ENCODE data around the gene ZNF19. TPM values are rescaled to one million over a fixed set of nuclear protein-coding genes. Genes with fewer than 3 reads are reported as not detected.

The ZNF19 gene
- total and polyA plus RNA-seq, 2 of the 8 experiments (the other 6 are each of a cell fraction or from before 2014, with no cell fraction given), result 1.5 to 3.5 TPM

DNA sequence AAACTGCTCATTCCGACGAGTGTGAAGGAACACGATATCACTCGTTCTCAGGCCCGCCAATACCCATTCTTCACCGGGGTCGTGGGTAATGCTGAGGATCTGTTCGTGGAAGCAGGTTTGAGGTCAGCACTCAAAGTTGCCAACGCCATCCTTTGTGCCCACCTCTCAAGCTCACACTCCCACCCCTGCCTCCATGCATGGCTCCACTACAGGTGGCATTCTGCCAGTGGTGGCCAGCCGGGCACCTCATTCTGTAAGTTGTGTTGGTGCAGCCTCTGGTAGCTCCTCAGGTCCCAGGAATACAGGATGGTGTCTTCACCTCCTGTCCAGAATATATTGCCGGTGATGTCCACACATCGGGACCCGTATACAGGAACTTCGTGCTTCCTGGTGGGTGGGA, 57.9 kb downstream of the ZNF19 start:
- 0 out of 7 replicates have a peak, but pooled peaks cover 0 to 3% (median 0%) of the 10 kb centered on the region in 4 experiments for H3K27me3 ChIP-seq (replicated peaks in 1 of 4; ENCODE audit: control insufficient read depth in 3 of 4, extremely low read depth in 1 of 4, insufficient read depth in 3 of 4, low read length in 3 of 4)
- no peak overlapping the region for H2BK15ac ChIP-seq (ENCODE audit: low read length)
- no peaks in the 10 kb centered on the region for H3K79me1 ChIP-seq (ENCODE audit: low read depth, low read length)
- no peak overlapping the region for H3K4me2 ChIP-seq (ENCODE audit: insufficient read depth in 1 of 2, low read depth in 2 of 2, low read length in 2 of 2)
- peaks cover 0 to 3% (median 0%) of the 10 kb centered on the region in 4 experiments; a peak in 1 of 7 replicates for H3K4me1 ChIP-seq (replicated peaks in 1 of 4; ENCODE audit: control insufficient read depth in 3 of 4, insufficient read depth in 4 of 4, low read length in 3 of 4)
- H4K91ac ChIP-seq (replicated peaks; ENCODE audit: insufficient read length, low read length), result no peak overlapping the region
- no peak overlapping the region for H3K14ac ChIP-seq (ENCODE audit: insufficient read length)
- H2BK120ac ChIP-seq (replicated peaks; ENCODE audit: low read depth, low read length), result no peak overlapping the region
- H2BK5ac ChIP-seq (ENCODE audit: low read depth, low read length), result no peak overlapping the region
- H2BK12ac ChIP-seq (ENCODE audit: low read depth, low read length), result no peak overlapping the region
- no peak for FAIRE-seq
- H3K27ac ChIP-seq (ENCODE audit: low read depth, low read length), result no peak overlapping the region
- H2AFZ ChIP-seq (ENCODE audit: low read length), result no peak overlapping the region
- H3K23ac ChIP-seq (ENCODE audit: insufficient read length), result no peak overlapping the region
- no peak overlapping the region for H3K4me3 ChIP-seq (ENCODE audit: extremely low read depth in 1 of 4, insufficient read depth in 2 of 4, low read depth in 3 of 4, low read length in 4 of 4)
- H3K79me2 ChIP-seq (ENCODE audit: control insufficient read depth in 1 of 2, insufficient read depth in 2 of 2, low read length in 2 of 2), result no peaks in the 10 kb centered on the region
- H3K9me3 ChIP-seq (ENCODE audit: insufficient read depth in 2 of 2, low read depth in 1 of 2, low read length in 1 of 2), result no peaks in the 10 kb centered on the region
- DNase-seq (ENCODE audit: low read depth in 1 of 2, low spot score in 2 of 2), result no peak
- no peaks in the 10 kb centered on the region for H4K20me1 ChIP-seq (replicated peaks in 1 of 2; ENCODE audit: control insufficient read depth in 1 of 2, insufficient read depth in 2 of 2, low read length in 2 of 2)
- no peak overlapping the region for H2BK20ac ChIP-seq (ENCODE audit: low read length)
- no peak overlapping the region for H4K5ac ChIP-seq (ENCODE audit: insufficient read length, low read depth, low read length)
- no peak overlapping the region for H3K18ac ChIP-seq (ENCODE audit: extremely low read depth, low read length)
- CTCF ChIA-PET (ENCODE audit: partially characterized antibody), result interaction anchor here (0.6 to 5.9 kb wide), 3 partner anchors 9 to 87 kb away, joined by 3 to 32 read pairs (median 22); no protein-coding TSS in a partner anchor
- H3K9ac ChIP-seq (replicated peaks in 1 of 4; ENCODE audit: extremely low read depth in 1 of 4, low read depth in 3 of 4, low read length in 3 of 4), result no peak overlapping the region
- H2AK5ac ChIP-seq (ENCODE audit: low read depth, low read length), result no peak overlapping the region
- H3K56ac ChIP-seq (replicated peaks; ENCODE audit: insufficient read length, low read depth, low read length), result no peak overlapping the region
- POLR2A ChIA-PET (ENCODE audit: partially characterized antibody), result interaction anchor here (0.6 kb wide), 1 partner anchor 98 kb away, joined by 3 read pairs; no protein-coding TSS in a partner anchor
- H4K8ac ChIP-seq (ENCODE audit: extremely low read depth, insufficient read depth, low read length), result no peak overlapping the region
- H3K23me2 ChIP-seq (ENCODE audit: low read depth, low read length), result no peaks in the 10 kb centered on the region
- WGBS, 2 experiments (ENCODE audit: extremely low coverage in 1 of 2, insufficient coverage in 1 of 2, insufficient read length in 1 of 2, insufficient replicate concordance in 2 of 2, low coverage in 1 of 2, low lambda C conversion rate in 2 of 2, missing lambda C conversion rate in 1 of 2), result 95% methylated on average over 14 of the region's 14 CpGs; no CpG with 5 or more reads in 1 of the 2 experiments
- no peaks in the 10 kb centered on the region; a peak in 2 of 8 replicates for H3K36me3 ChIP-seq (ENCODE audit: control insufficient read depth in 2 of 4, insufficient read depth in 4 of 4, low read length in 3 of 4)
- no peak overlapping the region for H3K4ac ChIP-seq (replicated peaks; ENCODE audit: insufficient read length, low read depth, low read length)
- TF ChIP-seq EGR1 (IDR thresholded peaks at IDR 0.05; ENCODE audit: borderline replicate concordance, low read depth, low read length) (no peak), ASH2L (IDR thresholded peaks at IDR 0.05; ENCODE audit: low read length) (no peak), RXRA (IDR thresholded peaks at IDR 0.05; ENCODE audit: insufficient read depth, low read depth, low read length) (no peak), CBX8 (IDR thresholded peaks at IDR 0.05; ENCODE audit: borderline replicate concordance, low read depth, low read length) (no peak), YY1 (IDR thresholded peaks at IDR 0.05; ENCODE audit: low read depth, low read length) (no peak), PHF8 (conservative IDR thresholded peaks at IDR 0.05; ENCODE audit: low read depth, low read length) (no peak), HDAC2 (IDR thresholded peaks at IDR 0.05; ENCODE audit: borderline replicate concordance in 1 of 2, low read depth in 2 of 2, low read length in 2 of 2) (no peak), KDM5A (IDR thresholded peaks at IDR 0.05; ENCODE audit: low read length) (no peak)

Measured in H1 (cell line).